OCI-LY1 (cell line): ENCODE results near the gene HOXA7.

Experiments
- H2AFZ ChIP-seq: fragments of 200-600 bp; sonication (generic), shearing (Covaris generic); 2 replicates; pipeline ENCODE4 v1.6.0; 2014; ENCODE audit warnings: antibody characterized with exemption, mild to moderate bottlenecking, low read length
- H3F3A ChIP-seq: fragments of 200-600 bp; sonication (generic), shearing (Covaris generic); 2 replicates; pipeline ENCODE4 v1.6.0; 2014; ENCODE audit warnings: mild to moderate bottlenecking, antibody characterized with exemption, low read length, moderate library complexity; ENCODE audit not compliant: insufficient read depth
- H3K27ac ChIP-seq: fragments of 200-600 bp; sonication (generic); 2 replicates; pipeline ENCODE4 v1.5.1; 2014; ENCODE audit warnings: low read length, mixed run types, mild to moderate bottlenecking, low read depth; ENCODE audit not compliant: poor library complexity, severe bottlenecking
- H3K27me3 ChIP-seq: fragments of 200-600 bp; sonication (generic); 2 replicates; pipeline ENCODE4 v1.6.0; 2014; ENCODE audit warnings: antibody characterized with exemption, mild to moderate bottlenecking, low read length, moderate library complexity; ENCODE audit not compliant: insufficient read depth
- H3K36me3 ChIP-seq: fragments of 200-600 bp; sonication (generic); 2 replicates; pipeline ENCODE4 v1.6.1; 2014; ENCODE audit warnings: mild to moderate bottlenecking, antibody characterized with exemption, low read length, moderate library complexity, mixed read lengths; ENCODE audit not compliant: insufficient read depth
- H3K4me1 ChIP-seq: fragments of 200-600 bp; sonication (generic); 2 replicates; pipeline ENCODE4 v1.5.1; 2014; ENCODE audit warnings: mild to moderate bottlenecking, low read length, moderate library complexity; ENCODE audit not compliant: insufficient read depth, severe bottlenecking
- H3K4me2 ChIP-seq: fragments of 200-600 bp; sonication (generic), shearing (Covaris generic); 2 replicates; pipeline ENCODE4 v1.6.1; 2014; ENCODE audit warnings: low read length
- H3K4me3 ChIP-seq: fragments of 200-600 bp; sonication (generic); 2 replicates; pipeline ENCODE4 v1.5.1; 2014; ENCODE audit warnings: low read length, low read depth, mild to moderate bottlenecking, mixed read lengths; ENCODE audit not compliant: poor library complexity, severe bottlenecking
- H3K79me2 ChIP-seq: fragments of 200-600 bp; shearing (Covaris generic); 2 replicates; pipeline ENCODE4 v1.6.1; 2016; ENCODE audit warnings: mixed run types, low read length, mixed read lengths; ENCODE audit not compliant: insufficient read depth
- H3K9ac ChIP-seq: fragments of 200-600 bp; sonication (generic), shearing (Covaris generic); 2 replicates; pipeline ENCODE4 v1.6.1; 2014; ENCODE audit warnings: mild to moderate bottlenecking, low read length, mixed read lengths
- H3K9me2 ChIP-seq: fragments of 200-600 bp; sonication (generic), shearing (Covaris generic); 2 replicates; pipeline ENCODE4 v1.6.1; 2014; ENCODE audit warnings: low read depth, mild to moderate bottlenecking, low read length, mixed read lengths
- H3K9me3 ChIP-seq: fragments of 200-600 bp; shearing (Covaris generic); 2 replicates; pipeline ENCODE4 v1.6.1; 2014; ENCODE audit warnings: low read length, mixed read lengths
- H4K20me1 ChIP-seq: fragments of 200-600 bp; sonication (generic), shearing (Covaris generic); 2 replicates; pipeline ENCODE4 v1.6.0; 2016; ENCODE audit warnings: mild to moderate bottlenecking, low read length; ENCODE audit not compliant: insufficient read depth
- CTCF ChIP-seq: fragments of 200-600 bp; sonication (generic), shearing (Covaris generic); IDR thresholded peaks from 2 replicates; pipeline ENCODE4 v1.5.1; 2017; ENCODE audit warnings: mild to moderate bottlenecking, antibody characterized with exemption, low read length, moderate library complexity, mixed read lengths
- EZH2 ChIP-seq: fragments of 200-600 bp; sonication (generic), shearing (Covaris generic); IDR thresholded peaks from 2 replicates; pipeline ENCODE4 v1.8.0; 2017; ENCODE audit warnings: borderline replicate concordance, mixed run types, mild to moderate bottlenecking, antibody characterized with exemption, low read length, moderate library complexity, mixed read lengths

The HOXA7 gene

GRCh38 chr7:27161721-27162560 lies 5.5 kb upstream of the HOXA7 start:
- peaks cover 13% of the 10 kb centered on the region for H3K4me1 ChIP-seq
- H3K79me2 ChIP-seq: no peaks in the 10 kb centered on the region
- no peak overlapping the region for H3K27ac ChIP-seq
- H4K20me1 ChIP-seq: no peaks in the 10 kb centered on the region
- H3K4me2 ChIP-seq: peak overlapping the region; percentile 88; the same call in 1 of the 2 replicates
- peaks cover under 1% of the 10 kb centered on the region; the same call in 1 of the 2 replicates for H3K27me3 ChIP-seq
- no peaks in the 10 kb centered on the region for H3K9me2 ChIP-seq
- no peaks in the 10 kb centered on the region for H3K9me3 ChIP-seq
- H3F3A ChIP-seq: 0 out of 2 replicates have a peak, but pooled peaks cover 8% of the 10 kb centered on the region
- H3K9ac ChIP-seq: no peak overlapping the region
- TF ChIP-seq EZH2 (no peak), CTCF (no peak)
- H3K4me3 ChIP-seq: no peak overlapping the region
- no peaks in the 10 kb centered on the region for H3K36me3 ChIP-seq
- H2AFZ ChIP-seq: no peak overlapping the region

- Histone ChIP-seq H3K79me2 (no peaks in the 10 kb centered on the region), H3F3A (0 out of 2 replicates have a peak, but pooled peaks cover 8% of the 10 kb centered on the region), H3K4me3 (peak overlapping the region; percentile 70), H3K9me3 (no peaks in the 10 kb centered on the region), H3K27ac (no peak overlapping the region), H3K9ac (peak overlapping the region; percentile 75; the same call in 1 of the 2 replicates), H3K4me2 (peak overlapping the region; percentile 88), H3K27me3 (no peaks in the 10 kb centered on the region; the same call in 1 of the 2 replicates), H4K20me1 (no peaks in the 10 kb centered on the region), H2AFZ (no peak overlapping the region), H3K4me1 (peaks cover 13% of the 10 kb centered on the region), H3K9me2 (no peaks in the 10 kb centered on the region), H3K36me3 (no peaks in the 10 kb centered on the region)
- TF ChIP-seq EZH2 (no peak), CTCF (peak; percentile 13; the same call in 1 of the 2 replicates)
These were observed 4.8 kb upstream of the HOXA7 start for GRCh38 chr7:27161214-27161720.

GRCh38 chr7:27160546-27161213 lies 4.2 kb upstream of the HOXA7 start:
- Histone ChIP-seq H3K4me3 (peak overlapping the region; percentile 70), H3K9me3 (no peaks in the 10 kb centered on the region), H3K27me3 (no peaks in the 10 kb centered on the region; the same call in 1 of the 2 replicates), H3K4me1 (peaks cover 13% of the 10 kb centered on the region), H3K79me2 (no peaks in the 10 kb centered on the region), H2AFZ (peak overlapping the region; percentile 68), H3K9ac (peak overlapping the region; percentile 75), H3F3A (0 out of 2 replicates have a peak, but pooled peaks cover 8% of the 10 kb centered on the region), H4K20me1 (no peaks in the 10 kb centered on the region), H3K9me2 (no peaks in the 10 kb centered on the region), H3K36me3 (no peaks in the 10 kb centered on the region), H3K4me2 (peak overlapping the region; percentile 88), H3K27ac (no peak overlapping the region)
- no peak for TF ChIP-seq EZH2
- peak; percentile 99 for TF ChIP-seq CTCF
